NCI-H226 (cell line): Measurements from ENCODE around the gene KRT33B.

ENCODE experiments used
- DNase-seq: peaks from one replicate; pipeline ENCODE4 v3.0.0-alpha.2; 2015

The KRT33B gene

DNA sequence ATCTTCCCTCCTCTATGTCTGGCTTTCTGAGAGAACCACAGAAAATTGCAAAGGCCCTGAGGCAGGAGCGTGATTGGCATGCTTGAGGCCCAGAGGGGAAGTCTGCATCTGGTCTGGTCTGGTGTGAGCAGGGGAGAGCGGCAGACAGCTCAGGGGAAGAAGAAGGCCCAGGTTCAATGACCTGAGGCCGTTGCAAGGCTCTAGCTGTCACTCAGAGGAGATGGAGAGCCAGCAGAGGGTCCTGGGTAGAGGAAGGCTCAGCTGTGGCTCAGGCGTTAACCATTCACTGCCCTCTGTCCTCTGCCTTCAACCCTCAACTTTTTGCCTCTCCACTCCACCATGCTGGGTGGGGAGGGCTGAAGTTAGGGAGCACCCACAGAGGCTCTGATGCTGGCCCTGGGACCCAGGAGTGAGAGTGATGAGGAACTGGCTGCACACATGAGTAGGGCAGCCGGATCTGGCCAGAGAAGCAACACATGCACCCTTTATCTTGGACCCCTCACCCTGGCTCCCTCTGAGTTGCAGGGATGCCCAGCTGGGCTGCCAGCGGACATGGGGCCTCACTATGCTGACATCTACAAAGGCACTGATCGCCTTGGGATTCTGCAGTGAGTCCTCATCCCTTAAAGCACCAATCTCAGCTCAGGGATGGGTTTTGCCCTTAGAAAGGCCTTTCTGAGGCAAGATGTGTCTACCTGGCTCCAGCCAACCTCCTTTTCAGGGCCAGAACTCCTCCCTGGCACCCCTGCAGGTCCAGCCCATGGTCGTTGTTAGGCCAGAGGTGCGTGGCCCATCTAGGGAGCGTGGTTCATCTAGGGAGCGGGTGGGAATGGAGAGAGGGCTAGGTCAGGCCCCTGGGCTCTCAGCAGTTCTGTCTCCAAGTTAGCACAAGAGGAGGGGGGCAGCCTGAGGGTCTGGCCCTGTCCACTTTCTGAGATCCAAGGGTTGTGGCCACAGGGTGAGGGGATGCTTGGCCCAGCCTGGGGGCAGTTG lies 46.4 kb downstream of the KRT33B start:
- no peak for DNase-seq

GRCh38 chr17:41322094-41322902 lies 47.3 kb downstream of the KRT33B start:
- peak; percentile 23 for DNase-seq

DNA sequence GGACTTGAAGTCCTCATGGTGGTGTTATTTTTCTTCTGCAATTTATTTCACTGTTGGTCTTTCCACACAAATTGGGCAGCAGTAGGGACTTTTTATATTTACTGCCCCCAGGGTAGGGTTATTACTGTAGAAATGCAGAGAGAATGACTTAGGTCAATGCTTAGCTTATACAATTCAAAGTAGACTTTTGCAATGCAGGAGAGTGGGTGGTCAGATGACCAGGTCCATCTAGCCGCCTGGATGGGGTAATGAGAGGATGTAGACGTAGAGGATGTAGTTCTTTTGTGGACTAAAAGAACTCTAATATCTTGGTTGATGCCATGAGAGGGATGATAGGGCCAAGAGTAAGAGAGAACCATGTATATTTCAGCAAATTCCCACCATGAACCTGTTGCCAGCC lies 51.4 kb downstream of the KRT33B start:
- no peak for DNase-seq

DNA sequence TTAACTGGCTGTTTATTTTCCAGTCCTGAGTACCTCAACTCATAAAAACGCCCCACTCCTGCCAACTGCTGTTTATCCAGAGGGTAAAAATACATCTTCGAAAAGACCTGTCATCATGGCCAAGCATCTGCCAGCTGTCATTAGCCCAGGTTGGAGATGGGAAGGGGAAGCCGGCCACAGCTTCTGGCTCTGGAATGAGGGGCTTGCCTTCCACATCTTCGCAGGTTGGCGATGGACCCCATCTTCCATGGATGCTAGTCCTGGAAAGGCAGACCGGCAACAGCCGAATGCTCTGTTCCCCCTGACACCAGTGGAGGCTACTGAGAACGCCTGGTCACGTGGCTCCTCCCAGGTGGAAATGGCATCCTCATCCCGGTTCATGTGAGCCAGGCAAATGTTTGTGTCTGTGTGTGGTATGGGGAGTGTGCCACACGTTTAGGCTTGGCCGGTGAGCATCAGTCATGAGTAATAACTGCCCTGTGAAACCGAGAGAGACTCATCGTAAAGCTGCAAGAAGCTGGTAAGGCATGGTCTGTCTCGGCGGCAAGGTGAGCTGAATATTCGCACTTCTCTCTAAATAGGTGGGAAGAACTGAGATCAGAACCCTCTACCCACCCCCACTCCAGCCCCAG lies 53.7 kb downstream of the KRT33B start:
- no peak for DNase-seq

DNA sequence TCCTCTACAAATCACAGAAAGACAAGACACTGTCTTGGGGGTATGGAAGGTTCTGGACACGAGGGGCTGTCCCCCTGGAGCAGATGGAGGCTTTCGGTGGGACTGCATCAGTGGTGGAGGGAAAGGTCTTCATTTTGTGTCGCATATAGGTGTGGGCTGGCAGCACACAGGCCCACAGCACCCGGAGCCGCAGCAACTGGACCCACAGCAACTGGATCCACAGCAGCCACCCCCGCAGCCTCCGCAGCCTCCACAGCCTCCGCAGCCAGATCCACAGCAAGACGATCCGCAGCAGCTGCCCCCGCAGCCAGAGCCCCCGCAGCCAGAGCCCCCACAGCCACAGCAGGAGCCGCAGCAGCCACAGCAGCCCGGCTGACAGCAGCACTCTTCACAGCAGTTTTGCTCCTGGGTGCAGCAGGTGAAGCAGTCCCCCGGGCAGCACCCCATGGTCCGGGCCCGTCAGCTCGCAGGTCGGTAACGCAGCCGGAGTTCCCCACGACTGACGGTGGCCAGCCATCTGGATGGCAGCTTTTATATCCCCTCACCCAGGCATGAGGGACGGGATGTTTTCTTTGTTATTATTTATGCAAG lies 54.3 kb downstream of the KRT33B start, which contains the start of gene KRTAP17-1:
Gene KRTAP17-1, minus strand, starts transcription at position 507 of the 591 bp plus-strand sequence. Its CDS starts 60 bp downstream, at position 447.
- DNase-seq = no peak
